IMR-90 (cell line): ENCODE measurements around the gene SIDT1. TPM values are rescaled to one million over a fixed set of nuclear protein-coding genes. Genes with fewer than 3 reads are reported as not detected.

Source experiments
- ATAC-seq: fragments of 200-7000 bp; cut with Tn5 transposase; 2 replicates; pipeline ENCODE4 v1.9.1; 2020; ENCODE audit warnings: low read depth, mild to moderate bottlenecking, moderate library complexity
- BruUV-seq: library from RNA; stranded (reverse); fragments of 400-500 nt; replicated peaks from 2 replicates; lab custom pipeline; 2021; lab: Mats Ljungman, UMichigan
- CTCF ChIA-PET: fragments of 300-600 bp; formaldehyde crosslinking; extraction: SDS; loops from one replicate; lab custom pipeline; 2021; ENCODE audit warnings: antibody characterized with exemption; lab: Yijun Ruan, JAX
- POLR2A ChIA-PET: fragments of 300-600 bp; sonication (Branson Sonifier 250); formaldehyde crosslinking; loops from one replicate; lab custom pipeline; 2022; ENCODE audit warnings: antibody characterized with exemption; ENCODE audit not compliant: unreplicated experiment; lab: Charles Lee
- DNase-seq: peaks from one replicate; pipeline ENCODE4 v3.0.0; 2013
- H2AFZ ChIP-seq: replicated peaks from 2 replicates; pipeline ENCODE3; 2013; ENCODE audit warnings: low read length, mild to moderate bottlenecking; ENCODE audit not compliant: poor library complexity
- H2AK5ac ChIP-seq: 2 replicates; pipeline ENCODE4 v1.6.1; 2013; ENCODE audit warnings: low read depth, low read length, inconsistent platforms
- H2AK9ac ChIP-seq: replicated peaks from 2 replicates; pipeline ENCODE3; 2013; ENCODE audit warnings: mild to moderate bottlenecking, low read depth, low read length, moderate library complexity; ENCODE audit not compliant: poor library complexity
- H2BK120ac ChIP-seq: 2 replicates; pipeline ENCODE4 v1.6.1; 2013; ENCODE audit warnings: low read depth, low read length, inconsistent platforms
- H2BK15ac ChIP-seq: 3 replicates; pipeline ENCODE4 v1.6.1; 2013; ENCODE audit warnings: low read depth, low read length, inconsistent platforms
- H2BK20ac ChIP-seq: 2 replicates; pipeline ENCODE4 v1.6.1; 2013; ENCODE audit warnings: low read depth, mild to moderate bottlenecking, inconsistent platforms, low read length, moderate library complexity
- H2BK5ac ChIP-seq: 2 replicates; pipeline ENCODE4 v1.6.1; 2013; ENCODE audit warnings: mild to moderate bottlenecking, low read depth, low read length, inconsistent platforms; ENCODE audit not compliant: poor library complexity, severe bottlenecking
- H3K14ac ChIP-seq: replicated peaks from 2 replicates; pipeline ENCODE4 v1.6.1; 2013; ENCODE audit warnings: low read depth, low read length, inconsistent platforms
- H3K18ac ChIP-seq: 2 replicates; pipeline ENCODE4 v1.6.1; 2013; ENCODE audit warnings: low read depth, low read length, control low read depth
- H3K23ac ChIP-seq: 2 replicates; pipeline ENCODE4 v1.6.1; 2013; ENCODE audit warnings: low read depth, low read length, inconsistent platforms
- H3K27ac ChIP-seq: 2 replicates; pipeline ENCODE4 v1.5.1; 2013; ENCODE audit warnings: mild to moderate bottlenecking, control low read depth, low read length; ENCODE audit not compliant: insufficient read depth
- H3K27me3 ChIP-seq: 2 replicates; pipeline ENCODE4 v1.6.1; 2013; ENCODE audit warnings: low read length; ENCODE audit not compliant: control insufficient read depth, insufficient read depth
- H3K36me3 ChIP-seq: 2 replicates; pipeline ENCODE4 v1.6.1; 2013; ENCODE audit warnings: low read length, mixed read lengths; ENCODE audit not compliant: control insufficient read depth, insufficient read depth
- H3K4ac ChIP-seq: 2 replicates; pipeline ENCODE4 v1.6.1; 2013; ENCODE audit warnings: low read depth, low read length, inconsistent platforms
- H3K4me1 ChIP-seq: 2 replicates; pipeline ENCODE4 v1.6.1; 2013; ENCODE audit warnings: low read length, mixed read lengths; ENCODE audit not compliant: control insufficient read depth, insufficient read depth
- H3K4me2 ChIP-seq: 2 replicates; pipeline ENCODE4 v1.6.1; 2013; ENCODE audit warnings: low read depth, mild to moderate bottlenecking, control low read depth, low read length, moderate library complexity
- H3K4me3 ChIP-seq: 2 replicates; pipeline ENCODE4 v1.5.1; 2013; ENCODE audit warnings: low read depth, mild to moderate bottlenecking, control low read depth, low read length, moderate library complexity; ENCODE audit not compliant: insufficient read depth
- H3K56ac ChIP-seq: 2 replicates; pipeline ENCODE4 v1.6.1; 2013; ENCODE audit warnings: low read length, inconsistent platforms; ENCODE audit not compliant: insufficient read depth; ENCODE audit errors: extremely low read depth
- H3K79me1 ChIP-seq, 2 experiments: 2 replicates each; pipeline ENCODE4 v1.6.1; 2013; ENCODE audit warnings: low read length in 2 of 2, inconsistent platforms in 1 of 2, low read depth in 1 of 2
- H3K9ac ChIP-seq: 2 replicates; pipeline ENCODE4 v1.6.1; 2013; ENCODE audit warnings: low read depth, low read length, control low read depth
- H3K9me1 ChIP-seq: 2 replicates; pipeline ENCODE4 v1.6.1; 2013; ENCODE audit warnings: low read length, inconsistent platforms; ENCODE audit not compliant: insufficient read depth
- H3K9me3 ChIP-seq: 2 replicates; pipeline ENCODE4 v1.6.1; 2013; ENCODE audit warnings: low read length; ENCODE audit not compliant: control insufficient read depth, insufficient read depth
- H4K20me1 ChIP-seq: 2 replicates; pipeline ENCODE4 v1.6.1; 2013; ENCODE audit warnings: low read length, inconsistent platforms; ENCODE audit not compliant: insufficient read depth
- H4K5ac ChIP-seq: 2 replicates; pipeline ENCODE4 v1.6.1; 2013; ENCODE audit warnings: mild to moderate bottlenecking, low read depth, low read length, control low read depth
- H4K8ac ChIP-seq, 2 experiments: 2 replicates each; pipeline ENCODE4 v1.6.1; 2013; ENCODE audit warnings: low read depth in 2 of 2, low read length in 2 of 2, control low read depth in 1 of 2, inconsistent platforms in 1 of 2
- H4K91ac ChIP-seq: 2 replicates; pipeline ENCODE4 v1.6.1; 2013; ENCODE audit warnings: low read depth, low read length, inconsistent platforms; ENCODE audit not compliant: insufficient read depth
- BHLHE40 ChIP-seq: fragments of 150-350 bp; IDR thresholded peaks from 2 replicates; pipeline ENCODE4 v1.6.1; 2016; ENCODE audit warnings: mild to moderate bottlenecking, low read depth, low read length
- CEBPB ChIP-seq: IDR thresholded peaks from 2 replicates; pipeline ENCODE4 v1.6.1; 2012; ENCODE audit warnings: low read depth, low read length, improper control_type of control experiment
- CHD1 ChIP-seq: IDR thresholded peaks from 2 replicates; pipeline ENCODE4 v1.6.1; 2012; ENCODE audit warnings: low read depth, low read length, improper control_type of control experiment
- CTCF ChIP-seq: conservative IDR thresholded peaks from 2 replicates; pipeline ENCODE4 v1.5.1; 2012; ENCODE audit warnings: mild to moderate bottlenecking, low read depth, low read length, improper control_type of control experiment
- ELK1 ChIP-seq: fragments of 150-350 bp; IDR thresholded peaks from 2 replicates; pipeline ENCODE4 v1.6.1; 2016; ENCODE audit warnings: low read depth, mild to moderate bottlenecking, low read length, moderate library complexity, borderline replicate concordance
- FOS ChIP-seq: fragments of 150-350 bp; IDR thresholded peaks from 2 replicates; pipeline ENCODE4 v1.6.1; 2016; ENCODE audit warnings: low read depth, low read length
- MAFK ChIP-seq: IDR thresholded peaks from 2 replicates; pipeline ENCODE4 v1.6.1; 2012; ENCODE audit warnings: low read depth, low read length, improper control_type of control experiment
- MAZ ChIP-seq: IDR thresholded peaks from 2 replicates; pipeline ENCODE4 v1.6.1; 2012; ENCODE audit warnings: low read depth, mild to moderate bottlenecking, low read length, improper control_type of control experiment, moderate library complexity, borderline replicate concordance
- MXI1 ChIP-seq: IDR thresholded peaks from 2 replicates; pipeline ENCODE4 v1.6.1; 2012; ENCODE audit warnings: low read depth, mild to moderate bottlenecking, low read length, moderate library complexity, borderline replicate concordance
- NFE2L2 ChIP-seq: fragments of 150-350 bp; IDR thresholded peaks from 2 replicates; pipeline ENCODE4 v1.6.1; 2016; ENCODE audit warnings: low read depth, mild to moderate bottlenecking, low read length
- POLR2A ChIP-seq: IDR thresholded peaks from 2 replicates; pipeline ENCODE4 v1.6.1; 2012; ENCODE audit warnings: mild to moderate bottlenecking, low read depth, low read length
- RAD21 ChIP-seq: IDR thresholded peaks from 2 replicates; pipeline ENCODE4 v1.6.1; 2012; ENCODE audit warnings: low read length, improper control_type of control experiment
- RCOR1 ChIP-seq: IDR thresholded peaks from 2 replicates; pipeline ENCODE4 v1.6.1; 2012; ENCODE audit warnings: mild to moderate bottlenecking, low read length, improper control_type of control experiment; ENCODE audit not compliant: insufficient replicate concordance
- RFX5 ChIP-seq: IDR thresholded peaks from 2 replicates; pipeline ENCODE4 v1.8.0; 2012; ENCODE audit warnings: low read depth, mild to moderate bottlenecking, low read length, moderate library complexity
- SMC3 ChIP-seq: fragments of 150-350 bp; IDR thresholded peaks from 2 replicates; pipeline ENCODE4 v1.6.1; 2016; ENCODE audit warnings: low read depth, mild to moderate bottlenecking, antibody characterized with exemption, low read length, moderate library complexity
- USF2 ChIP-seq: fragments of 150-350 bp; IDR thresholded peaks from 2 replicates; pipeline ENCODE4 v1.6.1; 2017; ENCODE audit warnings: mild to moderate bottlenecking, antibody characterized with exemption, low read length, low read depth
- WGBS, 2 experiments: methylation state at CpG; one replicate each; pipeline versions ENCODE4 v1.1.5 to v1.1.7; 2013; ENCODE audit warnings: missing lambda C conversion rate in 2 of 2; ENCODE audit not compliant: insufficient read length in 1 of 2; ENCODE audit errors: extremely low coverage in 2 of 2; 5-methylcytosine and 5-hydroxymethylcytosine counted together
- dilution Hi-C: fragments of 300-500 bp; cut with HindIII; formaldehyde crosslinking; loops from one replicate; pipeline ENCODE4 v1.14.3; 2018; ENCODE audit warnings: low sequenced_read_pairs; ENCODE audit not compliant: unreplicated experiment
- in situ Hi-C: fragments of 300-500 bp; cut with MboI; formaldehyde crosslinking; loops from 3 replicates; pipeline ENCODE4 v1.14.3; 2019; ENCODE audit warnings: low sequenced_read_pairs, inconsistent platforms, mixed read lengths
- intact Hi-C: fragments of 100-400 bp; cut with micrococcal nuclease; formaldehyde crosslinking; loops from 2 replicates; pipeline ENCODE4 v1.10.0; 2022
- polyA plus RNA-seq, 3 experiments: library from polyadenylated mRNA; depleted of rRNA; stranded (reverse); fragments of >200 nt; gene quantifications; 2 replicates each; pipeline ENCODE4 v1.2.3, GENCODE V29; 2012; ENCODE audit warnings: low replicate concordance in 1 of 3
- total RNA-seq: library from RNA; depleted of rRNA; stranded (reverse); fragments of >200 nt; gene quantifications from 2 replicates; pipeline ENCODE4 v1.2.3, GENCODE V29; 2012

Gene SIDT1
- total and polyA plus RNA-seq, 2 of the 4 experiments (the other 2 are of a cell fraction), result not detected

GRCh38 chr3:113571360-113571759 lies 39.0 kb downstream of the SIDT1 start:
- Histone ChIP-seq H2BK15ac (no peak overlapping the region), H3K4me3 (no peak overlapping the region), H2AFZ (no peak overlapping the region), H2AK9ac (no peak overlapping the region), H3K14ac (no peak overlapping the region), H2AK5ac (no peak overlapping the region), H4K20me1 (no peaks in the 10 kb centered on the region), H3K4ac (no peak overlapping the region), H4K8ac (no peak overlapping the region), H3K27me3 (peaks cover 35% of the 10 kb centered on the region), H3K56ac (no peak overlapping the region), H3K27ac (no peak overlapping the region), H3K9me3 (no peaks in the 10 kb centered on the region), H2BK20ac (no peak overlapping the region), H2BK120ac (no peak overlapping the region), H2BK5ac (no peak overlapping the region), H4K91ac (no peak overlapping the region), H3K79me1 (no peaks in the 10 kb centered on the region), H3K18ac (no peak overlapping the region), H3K9ac (no peak overlapping the region), H3K23ac (no peak overlapping the region), H4K5ac (no peak overlapping the region), H3K4me1 (no peaks in the 10 kb centered on the region), H3K36me3 (no peaks in the 10 kb centered on the region), H3K9me1 (no peaks in the 10 kb centered on the region), H3K4me2 (no peak overlapping the region)
- no peak for DNase-seq
- ATAC-seq, result no peak
- no peak for TF ChIP-seq RFX5
- TF ChIP-seq RCOR1, result no peak
- TF ChIP-seq CTCF, result no peak
- no peak for TF ChIP-seq NFE2L2
- no peak for TF ChIP-seq POLR2A
- no peak for TF ChIP-seq BHLHE40
- no peak for TF ChIP-seq ELK1
- no peak for TF ChIP-seq RAD21
- TF ChIP-seq CHD1, result no peak
- TF ChIP-seq SMC3, result no peak
- TF ChIP-seq MXI1, result no peak
- no peak for TF ChIP-seq USF2
- no peak for TF ChIP-seq CEBPB
- no peak for TF ChIP-seq FOS
- no peak for TF ChIP-seq MAZ
- no peak for TF ChIP-seq MAFK
- no TSS peak for BruUV-seq
- ChIA-PET CTCF (interaction anchor here (1.2 kb wide), 1 partner anchor 10 kb away, joined by 3 read pairs; no protein-coding TSS in a partner anchor), POLR2A (no interaction called here)
- dilution Hi-C loops, result no loop called here
- in situ Hi-C loops, result no loop called here
- 20% methylated on average over 1 of the region's 2 CpGs; no CpG with 5 or more reads in 1 of the 2 experiments for WGBS, 2 experiments
- intact Hi-C loops, result loop anchor here (10.0 kb wide), 1 partner anchor 517 kb away; no protein-coding TSS in a partner anchor
